NCI-H2171 (cell line): ENCODE data around the gene APP.
A peak's percentile ranks its signal among the peaks of the same experiment; 100 is the strongest.

Source experiments
- DNase-seq: peaks from one replicate; lab custom pipeline; 2025; lab: John Stamatoyannopoulos, UW

Gene APP

GRCh38 chr21:26170471-26171257 is at the start of gene APP:
Gene APP (minus strand): TSS chr21:26170770. CDS start chr21:26170620, 150 bp downstream.
- DNase-seq, result peak; percentile 71

GRCh38 chr21:26212220-26212619 is 41.6 kb upstream of the APP start:
- DNase-seq, result no peak

GRCh38 chr21:26210614-26211013 is 40.0 kb upstream of the APP start:
- DNase-seq, result no peak

GRCh38 chr21:26207021-26207420 is 36.5 kb upstream of the APP start:
- DNase-seq, result no peak

- DNase-seq, result no peak
Observed at GRCh38 chr21:26199456-26199855, 28.9 kb upstream of the APP start.

- DNase-seq, result no peak
Observed at GRCh38 chr21:26195708-26196107, 25.1 kb upstream of the APP start.

GRCh38 chr21:26194811-26195251 is 24.3 kb upstream of the APP start:
- DNase-seq, result no peak

GRCh38 chr21:26194326-26194725 is 23.8 kb upstream of the APP start:
- no peak for DNase-seq

- DNase-seq, result no peak
Observed at GRCh38 chr21:26191609-26192008, 21.0 kb upstream of the APP start.

GRCh38 chr21:26188422-26188821 is 17.9 kb upstream of the APP start:
- DNase-seq, result no peak

GRCh38 chr21:26185446-26185845 is 14.9 kb upstream of the APP start:
- DNase-seq, result no peak

GRCh38 chr21:26185021-26185420 is 14.5 kb upstream of the APP start:
- no peak for DNase-seq

- DNase-seq, result no peak
Observed at GRCh38 chr21:26179501-26179900, 8.9 kb upstream of the APP start.

- DNase-seq, result no peak
Observed at GRCh38 chr21:26177746-26178426, 7.3 kb upstream of the APP start.

GRCh38 chr21:26177187-26177586 is 6.6 kb upstream of the APP start:
- DNase-seq, result no peak

- no peak for DNase-seq
Observed at GRCh38 chr21:26171258-26172100, 909 bp upstream of the APP start.

- peak; percentile 42 for DNase-seq
Observed at GRCh38 chr21:26169611-26170470, 729 bp downstream of the APP start.

GRCh38 chr21:26169061-26169610 is 1.4 kb downstream of the APP start:
- DNase-seq, result peak; percentile 62

GRCh38 chr21:26168371-26168770 is 2.2 kb downstream of the APP start:
- DNase-seq, result no peak

- no peak for DNase-seq
Observed at GRCh38 chr21:26167593-26167992, 3.0 kb downstream of the APP start.

GRCh38 chr21:26165331-26165730 is 5.2 kb downstream of the APP start:
- no peak for DNase-seq
